GM18907 (cell line): Measurements from ENCODE around the gene FAM217B.
"Not testable (repeated sequence)": the region's sequence is repeated elsewhere in the genome, so short reads cannot be mapped to it uniquely, and the experiment has no call there.

Experiments
- ATAC-seq: cut with Tn5 transposase; IDR thresholded peaks from one replicate; pipeline ENCODE4 v1.9.1; 2021; ENCODE audit warnings: mild to moderate bottlenecking, moderate library complexity; ENCODE audit not compliant: unreplicated experiment

The FAM217B gene

DNA sequence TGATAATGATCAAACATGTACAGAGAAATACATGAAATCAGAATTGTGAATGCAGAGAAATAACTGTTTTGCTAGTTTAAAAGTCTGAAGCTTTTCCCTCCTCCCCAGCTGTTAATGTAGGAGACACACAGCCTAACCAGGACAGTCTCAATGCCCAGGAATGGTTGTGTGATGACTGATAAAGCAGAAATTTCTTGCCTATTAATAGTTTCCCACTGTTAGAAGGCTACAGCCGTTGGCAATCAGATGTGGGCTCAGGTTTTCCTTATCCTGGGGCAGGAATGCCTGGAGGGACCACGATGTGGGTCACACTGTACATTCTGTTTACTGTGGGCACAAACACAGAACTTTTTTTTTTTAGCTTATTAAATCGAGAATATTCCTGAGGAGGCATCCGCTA is 2.0 kb upstream of the FAM217B start:
- no peak for ATAC-seq

DNA sequence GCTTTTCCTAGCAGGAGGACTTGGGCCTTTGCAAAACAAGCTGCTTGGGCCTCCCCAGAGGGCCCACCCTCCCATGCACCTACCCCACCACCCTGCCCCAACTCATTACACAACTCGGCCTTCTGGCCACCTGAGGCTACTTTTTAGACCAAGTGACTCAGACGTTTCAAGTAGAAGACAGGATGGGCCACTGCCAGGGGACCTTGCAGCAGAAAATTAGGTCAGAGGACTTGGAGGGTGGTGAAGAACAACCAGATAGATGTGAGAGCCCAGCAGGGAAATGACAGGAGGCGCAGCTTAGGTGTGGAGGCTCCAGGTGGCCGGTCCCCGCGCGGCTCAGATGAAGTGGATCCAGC is 1.5 kb upstream of the FAM217B start:
- ATAC-seq = no peak

DNA sequence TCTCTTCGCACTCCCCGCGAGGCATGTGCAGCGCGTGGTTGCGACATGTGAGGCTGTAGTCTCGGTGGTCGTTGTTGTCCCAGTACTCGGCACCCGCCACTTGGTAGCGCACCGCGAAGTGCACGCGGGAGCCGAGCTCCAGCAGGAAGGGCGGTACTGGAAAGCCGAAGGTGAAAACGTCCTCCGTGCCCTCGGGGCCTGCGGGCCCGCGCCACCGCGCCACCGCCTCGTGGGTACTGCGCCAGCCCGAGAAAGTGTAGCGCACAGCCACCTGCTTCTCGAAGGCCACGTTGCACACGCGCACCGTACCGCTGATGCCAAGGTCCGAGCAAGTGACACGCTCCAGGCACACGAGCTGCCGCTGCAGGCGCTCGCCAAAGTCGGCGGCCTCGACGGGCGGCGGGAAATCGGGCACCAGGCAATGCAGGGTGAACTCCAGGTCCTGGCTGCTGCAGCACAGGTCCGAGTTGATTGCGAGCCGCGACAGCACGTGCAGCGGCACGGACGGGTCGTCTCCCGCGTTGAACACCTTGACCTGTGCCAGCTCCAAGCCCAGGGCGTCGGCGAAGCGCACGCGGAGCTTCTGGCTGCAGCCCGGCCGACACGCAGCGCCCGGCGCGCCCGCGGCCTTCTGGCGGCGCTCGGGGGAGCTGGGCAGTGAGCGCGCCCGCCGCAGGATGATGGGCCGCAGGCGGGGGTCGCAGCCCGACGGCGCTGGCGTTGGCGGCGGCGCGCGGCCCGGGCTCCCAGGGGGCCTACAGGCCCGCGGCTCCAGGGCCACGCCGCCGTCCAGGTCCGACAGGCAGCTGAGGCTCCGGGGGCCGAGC is 924 bp upstream of the FAM217B start:
- ATAC-seq = no peak

DNA sequence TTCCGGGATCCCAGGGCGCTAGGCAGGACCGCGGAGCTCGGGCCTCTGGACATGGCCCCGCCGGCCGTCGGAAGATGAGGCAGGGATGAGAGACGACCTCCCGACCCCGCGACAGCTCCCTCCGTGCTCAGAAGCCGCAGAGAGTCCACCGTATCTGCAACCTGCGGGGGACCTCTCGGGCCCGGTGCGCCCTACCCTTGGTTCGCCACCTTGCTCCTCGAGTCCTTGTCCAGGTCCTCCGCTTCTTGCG is 385 bp upstream of the FAM217B start:
- peak; percentile 45 for ATAC-seq

DNA sequence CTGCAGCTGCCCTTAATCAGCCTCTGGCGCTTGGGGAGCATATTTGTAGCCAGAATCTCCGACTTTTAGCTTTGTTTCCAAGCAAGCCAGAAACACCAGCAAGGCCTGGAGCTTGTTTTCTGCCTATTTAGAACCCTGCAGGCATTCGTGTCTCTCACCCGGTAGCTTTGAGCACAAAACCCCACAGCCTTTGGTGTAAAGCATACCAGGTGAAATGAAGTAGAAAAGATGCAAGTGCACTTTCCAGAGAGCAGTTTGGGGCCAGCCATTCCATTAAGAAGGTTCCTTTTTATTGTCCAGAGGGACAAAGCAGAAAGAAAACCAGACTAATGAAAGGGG is 736 bp downstream of the FAM217B start:
- no peak for ATAC-seq

DNA sequence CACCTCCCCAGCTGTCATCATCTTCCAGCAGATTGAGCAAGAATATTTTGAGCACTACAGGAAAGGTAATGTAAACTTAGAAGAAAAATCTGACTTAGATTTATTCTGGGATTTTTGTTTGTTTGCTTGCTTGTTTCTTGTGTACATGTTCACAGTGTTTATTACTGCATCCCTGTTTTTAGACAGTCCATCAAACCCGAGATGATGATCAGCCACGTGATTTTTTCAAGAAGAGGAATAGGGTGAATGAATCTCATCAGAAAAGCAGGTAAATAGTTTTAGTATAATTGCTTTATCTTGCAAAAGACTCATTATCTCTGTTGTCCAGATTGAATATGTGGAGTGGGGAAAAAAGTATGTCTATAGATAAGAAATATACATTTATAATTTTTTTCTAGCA is 2.1 kb downstream of the FAM217B start:
- ATAC-seq = no peak

DNA sequence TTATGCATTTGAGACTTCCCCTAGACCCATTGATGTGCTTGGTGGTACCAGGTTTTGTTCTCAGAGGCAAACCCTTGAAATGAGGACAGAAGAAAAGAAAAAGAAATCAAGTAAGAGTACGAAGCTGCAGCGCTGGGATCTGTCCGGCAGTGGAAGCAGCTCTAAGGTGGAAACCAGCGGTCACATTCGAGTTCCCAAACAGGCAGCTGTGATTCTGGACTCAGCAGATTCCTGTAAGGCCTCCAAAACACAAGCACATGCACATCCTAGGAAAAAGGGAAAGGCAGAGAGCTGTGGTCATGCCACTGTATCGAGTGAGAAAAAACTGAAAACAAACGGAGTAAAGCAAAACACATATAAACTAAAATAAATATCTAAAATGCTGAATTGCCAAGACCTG is 4.5 kb downstream of the FAM217B start:
- ATAC-seq = no peak

DNA sequence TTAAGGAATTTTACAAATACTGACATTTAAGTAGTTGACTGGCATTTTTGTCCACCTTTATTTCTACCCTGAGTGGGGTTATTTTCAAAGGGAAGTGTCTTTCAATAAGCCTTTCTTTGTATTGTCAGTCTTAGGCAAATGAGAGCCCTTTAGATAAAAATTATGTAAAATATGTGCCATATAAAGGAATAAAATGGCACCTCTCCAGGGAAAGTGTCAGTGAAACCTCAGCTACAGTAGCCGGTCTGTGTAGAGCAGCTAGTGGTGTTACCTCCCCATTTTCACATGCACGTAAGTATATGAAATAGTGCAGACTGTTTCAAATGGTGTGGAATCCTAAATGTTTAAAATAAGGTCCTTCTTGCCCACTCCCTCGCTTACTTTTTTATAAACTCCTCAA is 5.0 kb downstream of the FAM217B start:
- no peak for ATAC-seq

DNA sequence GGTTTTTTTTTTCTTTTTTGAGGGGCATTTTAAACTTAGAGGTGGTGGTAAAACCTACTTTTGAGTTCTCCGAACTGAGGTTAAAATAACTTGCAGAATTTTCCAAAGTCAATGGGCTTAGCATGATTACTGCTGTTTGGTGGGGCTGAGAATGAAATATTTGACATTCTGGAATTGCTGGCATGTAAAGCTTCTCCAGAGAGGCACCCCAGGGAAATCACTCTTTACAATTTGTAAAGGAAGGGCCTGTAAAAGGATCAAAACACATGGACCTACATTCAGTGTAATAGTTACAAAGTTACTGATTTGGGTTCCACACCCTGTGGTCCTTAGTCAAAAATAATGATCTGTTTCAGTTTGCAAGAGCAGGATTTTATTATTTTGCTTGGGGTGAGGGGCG is 5.5 kb downstream of the FAM217B start:
- no peak for ATAC-seq

DNA sequence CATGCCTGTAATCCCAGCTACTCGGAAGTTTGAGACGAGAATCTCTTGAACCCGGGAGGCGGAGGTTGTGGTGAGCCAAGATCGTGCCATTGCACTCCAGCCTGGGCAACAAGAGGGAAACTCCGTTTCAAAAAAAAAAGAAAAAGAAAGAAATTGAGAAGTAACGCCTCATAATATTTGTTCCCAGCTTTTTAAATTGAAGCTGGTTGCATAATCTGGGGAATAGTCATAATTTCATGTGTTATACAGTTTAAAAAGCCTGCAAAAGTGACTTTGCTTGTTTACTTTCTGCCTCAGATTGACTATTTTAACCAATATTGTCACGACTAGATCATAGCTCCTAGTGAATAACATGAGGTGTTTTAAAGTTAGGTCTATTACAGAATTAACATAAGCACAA is 7.2 kb downstream of the FAM217B start:
- no peak for ATAC-seq

DNA sequence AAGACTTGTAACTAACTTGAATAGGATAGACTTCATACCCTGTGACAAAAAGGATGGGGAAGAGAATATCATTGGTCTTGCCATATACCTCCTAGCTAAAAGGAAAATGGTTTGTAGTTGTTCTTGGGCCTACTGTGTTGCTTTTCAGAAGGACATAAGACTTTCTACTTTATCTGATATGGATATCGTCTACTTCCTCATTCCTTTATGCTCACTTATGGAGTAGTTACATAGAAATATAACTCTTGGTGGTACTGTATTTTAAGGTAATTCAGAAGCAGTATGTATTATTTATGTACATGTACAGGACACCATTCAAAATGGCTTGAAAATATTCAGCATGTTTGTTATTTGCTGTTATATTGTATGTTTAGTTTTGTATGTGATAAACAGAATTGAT is 8.0 kb downstream of the FAM217B start:
- no peak for ATAC-seq

DNA sequence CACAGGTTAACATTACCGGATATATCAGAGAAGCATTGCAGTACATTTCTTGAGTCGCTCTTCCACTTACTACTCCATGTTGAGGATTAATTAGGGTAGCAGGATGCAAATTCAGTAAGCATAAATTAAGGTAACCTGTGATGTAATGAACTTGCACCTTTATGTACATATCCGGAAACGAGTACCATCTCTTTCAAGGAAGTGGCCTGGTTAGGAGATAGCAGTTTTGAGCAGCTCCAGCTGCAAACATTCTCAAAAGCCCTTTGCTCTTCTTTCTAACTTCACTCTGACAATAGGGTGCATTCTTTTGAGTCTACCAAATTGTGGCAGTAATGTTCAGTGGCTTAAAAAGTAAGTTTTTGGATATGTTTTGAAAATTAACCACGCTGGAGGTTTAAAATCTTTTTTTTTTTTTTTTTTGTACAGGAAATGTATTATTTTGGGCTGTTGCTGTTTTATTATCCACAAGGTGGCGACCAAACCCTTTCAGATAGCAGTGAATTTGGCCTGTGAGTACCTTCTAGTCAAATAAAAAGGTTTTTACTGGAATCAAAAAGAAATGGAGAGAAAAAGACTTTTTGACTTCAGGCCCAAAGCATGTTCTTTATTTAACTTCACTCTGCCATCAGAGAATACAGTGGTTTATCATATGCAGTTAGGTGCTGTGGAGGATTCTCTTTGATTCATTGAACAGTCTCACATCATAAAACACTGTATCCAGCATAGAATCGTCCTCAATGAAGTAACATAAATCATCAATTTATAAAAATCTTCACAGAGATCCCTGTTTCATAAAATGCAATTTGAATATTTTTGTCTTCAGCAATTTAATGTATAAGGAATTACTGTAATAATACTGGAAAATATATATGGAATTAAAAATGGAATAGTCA is 8.9 kb downstream of the FAM217B start:
- peak; percentile 64 for ATAC-seq

DNA sequence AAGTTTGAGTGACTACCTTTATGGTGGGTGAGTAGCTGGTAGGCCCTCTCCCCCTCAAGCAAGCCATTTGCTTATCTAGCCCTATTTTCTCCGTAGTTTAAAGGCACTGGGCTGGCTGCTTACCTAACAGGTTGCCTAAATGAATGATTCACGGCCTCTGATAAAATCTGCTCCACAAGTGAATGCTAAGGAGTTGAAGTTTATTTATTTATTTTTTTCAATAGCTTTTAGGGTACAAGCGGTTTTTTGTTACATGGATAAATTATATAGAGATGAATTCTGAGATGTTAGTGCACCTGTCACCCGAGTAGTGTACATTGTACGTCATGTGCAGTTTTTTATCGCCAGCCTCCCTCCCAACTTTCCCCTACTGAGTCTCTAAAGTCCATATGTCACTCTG is 9.7 kb downstream of the FAM217B start:
- ATAC-seq = no peak

DNA sequence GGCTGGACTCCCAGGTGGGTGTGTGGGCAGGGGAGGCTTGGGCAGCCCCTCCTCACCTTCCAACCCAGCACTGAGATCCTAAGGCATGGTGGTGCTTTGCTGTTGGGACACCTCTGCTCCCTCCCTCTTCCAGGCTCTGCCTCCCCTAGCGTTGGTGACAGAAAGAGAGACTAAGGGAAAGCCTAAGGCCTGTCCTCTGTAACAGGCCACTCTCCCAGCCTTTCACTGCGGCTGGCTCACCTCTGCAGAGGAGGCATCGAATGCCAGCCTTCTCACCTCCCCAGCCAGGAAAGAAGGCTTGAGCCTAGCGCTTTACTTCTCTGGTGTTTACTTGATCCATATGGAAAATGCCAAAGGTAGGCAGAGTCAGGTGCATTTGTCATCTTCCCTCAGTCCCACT is 14.5 kb downstream of the FAM217B start:
- peak; percentile 5 for ATAC-seq

DNA sequence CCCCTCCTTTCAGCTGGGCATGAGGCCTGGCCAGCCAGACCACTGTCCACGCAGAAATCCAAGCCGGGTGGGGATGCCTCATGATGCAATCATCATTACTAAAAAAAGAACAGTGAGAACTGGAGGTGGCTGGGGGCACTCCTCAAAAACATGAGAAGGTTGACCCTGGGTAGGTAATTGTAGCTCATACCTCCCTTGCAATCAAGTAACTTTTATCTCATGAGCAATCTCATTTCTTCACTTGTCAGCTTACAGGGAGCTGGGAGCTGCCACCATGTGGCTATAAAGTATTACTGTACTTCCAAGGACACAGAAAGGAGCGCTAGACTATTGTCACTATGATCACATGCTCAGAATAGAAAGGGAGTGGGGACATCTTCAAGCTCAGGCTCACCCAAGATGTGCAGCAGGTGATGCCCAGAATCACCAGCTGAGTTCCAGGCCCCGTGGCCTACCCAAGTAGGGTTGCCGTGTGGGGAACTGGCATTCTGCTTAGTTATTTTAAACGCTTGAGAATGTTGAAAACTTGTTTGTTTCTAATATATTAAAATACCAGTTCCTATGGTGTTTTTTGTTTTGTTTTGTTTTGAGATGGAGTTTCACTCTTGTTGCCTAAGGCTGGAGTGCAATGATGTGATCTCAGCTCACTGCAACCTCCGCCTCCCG is 15.1 kb downstream of the FAM217B start:
- peak; percentile 52 for ATAC-seq

DNA sequence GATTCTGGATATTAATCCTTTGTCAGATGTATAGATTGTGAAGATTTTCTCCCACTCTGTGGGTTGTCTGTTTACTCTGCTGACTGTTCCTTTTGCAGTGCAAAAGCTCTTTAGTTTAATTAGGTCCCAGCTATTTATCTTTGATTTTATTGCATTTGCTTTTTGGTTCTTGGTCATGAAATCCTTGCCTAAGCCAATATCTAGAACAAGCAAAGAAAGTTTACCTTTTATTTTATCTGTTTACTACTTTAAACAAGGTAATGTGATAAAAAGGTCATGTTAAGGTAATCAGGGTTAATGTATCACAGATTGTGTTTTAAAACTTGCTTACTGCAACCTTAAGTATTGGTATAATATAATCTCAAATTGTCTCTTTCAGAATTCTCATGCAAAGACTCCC is 17.4 kb downstream of the FAM217B start:
- not testable (repeated sequence) for ATAC-seq

DNA sequence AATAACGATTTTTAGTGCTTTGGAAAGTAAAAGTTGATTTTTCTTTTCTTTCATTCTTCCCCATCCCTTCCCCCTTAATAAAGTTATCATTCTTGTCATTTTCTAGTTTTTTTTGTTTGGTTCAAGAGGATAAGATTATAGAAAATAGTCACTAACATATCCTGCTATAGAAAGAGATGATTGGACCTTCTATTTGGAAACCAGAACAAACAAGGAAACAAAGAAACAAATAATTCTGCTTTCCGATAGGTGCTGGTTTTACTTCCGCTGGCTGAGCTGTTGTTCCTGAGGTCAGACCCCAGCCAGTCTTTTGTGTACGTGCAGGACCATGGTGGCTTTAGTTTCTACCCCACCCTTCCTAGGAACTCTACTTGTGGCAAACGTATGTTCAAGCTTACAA is 17.9 kb downstream of the FAM217B start, which contains the start of gene CDH26:
TSS of gene CDH26 (plus strand) at position 301 of the 400 bp plus-strand sequence. CDS start 304 bp downstream, outside the sequence.
- no peak for ATAC-seq

DNA sequence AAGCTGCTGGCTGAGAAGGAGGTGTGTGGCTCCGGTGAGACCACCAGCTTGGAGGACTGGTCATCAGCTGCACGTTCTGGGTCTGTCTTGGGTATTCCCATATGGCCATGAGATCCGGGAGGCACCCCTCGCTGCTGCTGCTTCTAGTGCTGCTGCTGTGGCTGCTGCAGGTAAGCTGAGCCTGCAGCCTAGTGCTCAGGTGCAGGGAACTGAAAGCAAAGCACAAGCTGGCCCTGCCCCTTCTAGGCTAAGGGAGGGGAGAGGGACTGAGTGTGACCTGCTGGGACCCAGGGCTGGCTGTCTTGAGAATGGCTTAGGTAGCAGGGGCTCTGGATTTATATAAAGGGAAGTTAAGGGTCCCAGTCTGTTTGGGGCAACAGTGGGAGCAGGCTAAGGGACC is 18.4 kb downstream of the FAM217B start:
- no peak for ATAC-seq

DNA sequence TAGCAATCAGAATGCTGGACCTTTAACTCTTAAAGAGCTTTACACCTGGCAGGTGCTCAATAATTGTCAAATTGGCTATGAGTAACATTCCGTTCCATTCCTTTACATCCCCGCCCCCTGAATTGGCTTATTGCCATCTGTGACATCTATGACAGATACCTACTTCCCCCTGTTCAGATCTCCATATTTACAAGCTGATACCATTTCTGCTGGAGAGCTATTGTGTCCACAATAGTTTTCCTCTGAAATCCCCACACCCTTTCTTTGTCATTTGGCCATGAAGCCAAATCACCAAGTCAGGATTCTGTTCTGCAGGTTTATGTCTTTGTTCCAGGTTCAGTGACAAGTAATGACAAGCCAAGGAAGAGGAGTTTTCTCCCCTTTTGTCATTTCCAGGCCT is 21.2 kb downstream of the FAM217B start:
- no peak for ATAC-seq

DNA sequence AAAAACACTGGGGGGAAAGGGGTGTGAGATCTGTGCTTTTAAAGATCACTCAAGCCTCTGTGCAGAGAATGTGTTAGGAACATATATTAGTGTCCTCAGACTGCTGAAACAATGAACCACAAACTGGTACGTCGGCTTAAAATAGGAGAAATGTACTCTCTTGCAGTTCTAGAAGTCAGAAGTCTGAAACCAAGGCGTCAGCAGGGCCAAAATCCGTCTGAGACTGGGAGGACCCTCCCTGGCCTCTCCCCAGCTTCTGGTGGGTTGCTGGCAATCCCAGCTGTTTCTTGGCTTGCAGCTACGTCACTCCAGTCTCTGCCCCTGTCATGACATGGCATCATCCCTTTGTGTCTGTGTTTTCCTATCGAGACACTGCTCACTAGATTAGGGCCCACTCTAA is 22.0 kb downstream of the FAM217B start:
- no peak for ATAC-seq

DNA sequence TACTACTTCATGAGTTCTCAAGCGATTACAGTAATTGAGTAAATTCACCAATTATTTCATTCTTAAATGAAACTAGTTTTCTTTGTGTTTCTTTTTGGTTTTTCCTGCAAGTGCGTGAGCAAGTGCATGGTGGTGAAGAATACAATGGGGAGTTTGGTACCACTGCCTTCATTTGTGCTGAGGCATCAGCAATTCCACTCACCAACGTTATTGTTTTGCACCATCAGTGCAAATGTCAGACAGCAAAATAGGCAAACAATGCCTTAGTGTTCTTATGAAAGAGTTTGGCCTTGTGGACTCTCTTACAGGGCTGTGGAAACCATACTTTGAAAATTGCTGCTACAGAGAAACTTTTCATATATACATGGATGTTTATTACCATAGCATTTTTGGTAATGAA is 26.2 kb downstream of the FAM217B start:
- no peak for ATAC-seq

DNA sequence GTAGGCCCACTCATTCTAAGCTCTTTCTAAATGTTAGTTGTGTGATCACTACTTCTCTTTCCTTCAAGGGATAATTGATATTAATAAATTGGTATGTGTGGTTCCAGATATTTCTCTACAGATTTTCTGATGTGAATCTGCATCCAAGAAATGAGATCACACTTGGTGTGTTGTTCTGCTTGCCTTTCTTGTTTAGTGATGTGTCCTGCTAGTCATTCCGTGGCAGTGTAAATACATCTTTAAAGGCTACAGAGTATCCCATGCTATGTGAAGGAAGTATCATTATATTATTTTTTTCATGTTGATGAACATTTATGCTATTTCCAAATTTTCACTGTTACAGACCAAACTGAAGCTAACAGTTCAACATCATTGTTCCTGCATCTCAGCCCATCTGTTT is 31.2 kb downstream of the FAM217B start:
- ATAC-seq = no peak
